K562 (cell line): ENCODE measurements around the gene HIF1AN. TPM values are rescaled to one million over a fixed set of nuclear protein-coding genes. Genes with fewer than 3 reads are reported as not detected.

Experiments
- ATAC-seq: fragments of 200-7000 bp; cut with Tn5 transposase; 3 replicates; pipeline ENCODE4 v1.9.1; 2020; ENCODE audit warnings: moderate library complexity
- BruUV-seq: library from RNA; stranded (reverse); fragments of 400-500 nt; replicated peaks from 2 replicates; lab custom pipeline; 2021; lab: Mats Ljungman, UMichigan
- CTCF ChIA-PET: fragments of 300-600 bp; formaldehyde crosslinking; extraction: SDS; loops from one replicate; lab custom pipeline; 2021; ENCODE audit warnings: low intra/inter-chr PET ratio; lab: Yijun Ruan, JAX
- POLR2A ChIA-PET: fragments of 300-600, 350-650 bp; sonication (Branson Sonifier 250); formaldehyde crosslinking; extraction: SDS; loops from one replicate; lab custom pipeline; 2021; ENCODE audit warnings: antibody characterized with exemption, inconsistent platforms; lab: Yijun Ruan, JAX
- DNase-seq, 4 experiments: peaks; one replicate each; pipeline versions ENCODE4 v3.0.0 to v3.0.0-alpha.2; 2011 to 2018; ENCODE audit warnings: low spot score in 3 of 4, mixed read lengths in 3 of 4; ENCODE audit errors: extremely low read depth in 1 of 4
- FAIRE-seq: peaks from 2 replicates; lab custom pipeline; 2011; peaks lifted over from hg19 to GRCh38; lab: Jason Lieb, UNC
- H2AFZ ChIP-seq: 2 replicates; pipeline ENCODE4 v1.6.0; 2011; ENCODE audit warnings: low read depth, low read length, control low read depth, inconsistent platforms
- H3K27ac ChIP-seq: fragments of 200-600 bp; 3 replicates; pipeline ENCODE4 v1.8.0; 2011; ENCODE audit warnings: low read depth, mild to moderate bottlenecking, control low read depth, inconsistent platforms, low read length, moderate library complexity, mixed read lengths; ENCODE audit errors: extremely low read depth
- H3K27me3 ChIP-seq, 2 experiments: fragments of 300-600 bp in 1 of 2; 2 replicates in 1 of 2; 3 replicates in 1 of 2; pipeline versions ENCODE4 v1.6.0 to v1.8.0; 2011; ENCODE audit warnings: inconsistent platforms in 2 of 2, low read length in 2 of 2, mild to moderate bottlenecking in 1 of 2, mixed read lengths in 1 of 2, moderate library complexity in 1 of 2; ENCODE audit not compliant: control insufficient read depth in 2 of 2, insufficient read depth in 2 of 2
- H3K36me3 ChIP-seq: fragments of 300-600 bp; 3 replicates; pipeline ENCODE4 v1.8.0; 2011; ENCODE audit warnings: mild to moderate bottlenecking, low read length, inconsistent platforms; ENCODE audit not compliant: control insufficient read depth, insufficient read depth
- H3K4me1 ChIP-seq, 2 experiments: fragments of 200-600 bp in 1 of 2; replicated peaks in 1 of 2; 2 replicates in 1 of 2; 3 replicates in 1 of 2; pipeline versions ENCODE4 v1.5.1 to v1.8.0; 2011; ENCODE audit warnings: inconsistent platforms in 2 of 2, low read length in 2 of 2, mild to moderate bottlenecking in 1 of 2, mixed read lengths in 1 of 2, moderate library complexity in 1 of 2; ENCODE audit not compliant: control insufficient read depth in 2 of 2, insufficient read depth in 2 of 2
- H3K4me2 ChIP-seq: 2 replicates; pipeline ENCODE4 v1.6.1; 2011; ENCODE audit warnings: low read length, control low read depth, inconsistent platforms, mixed read lengths; ENCODE audit not compliant: insufficient read depth
- H3K4me3 ChIP-seq: fragments of 200-600 bp; sonication (generic), shearing (Covaris generic); 2 replicates; pipeline ENCODE4 v1.5.1; 2016; ENCODE audit warnings: control low read depth, inconsistent platforms
- H3K79me2 ChIP-seq: fragments of 200-600 bp; 3 replicates; pipeline ENCODE4 v1.8.0; 2011; ENCODE audit warnings: low read length, inconsistent platforms; ENCODE audit not compliant: control insufficient read depth, insufficient read depth
- H3K9ac ChIP-seq, 2 experiments: 2 replicates each; pipeline versions ENCODE4 v1.6.0 to v1.6.1; 2011; ENCODE audit warnings: low read depth in 2 of 2, low read length in 2 of 2, control low read depth in 1 of 2, inconsistent platforms in 1 of 2, mild to moderate bottlenecking in 1 of 2, mixed read lengths in 1 of 2; ENCODE audit not compliant: insufficient read depth in 1 of 2
- H3K9me1 ChIP-seq: one replicate; pipeline ENCODE4 v1.6.0; 2011; ENCODE audit warnings: inconsistent platforms, mild to moderate bottlenecking, low read length, moderate library complexity; ENCODE audit not compliant: control insufficient read depth, insufficient read depth
- H3K9me3 ChIP-seq: replicated peaks from 2 replicates; pipeline ENCODE4 v1.5.1; 2011; ENCODE audit warnings: low read depth, low read length, inconsistent platforms; ENCODE audit not compliant: control insufficient read depth, insufficient read depth
- H4K20me1 ChIP-seq: replicated peaks from 2 replicates; pipeline ENCODE4 v1.6.1; 2011; ENCODE audit warnings: low read length, inconsistent platforms, mixed read lengths; ENCODE audit not compliant: control insufficient read depth, insufficient read depth
- CBX1 ChIP-seq: sonication (generic); IDR thresholded peaks from 2 replicates; pipeline ENCODE4 v1.6.1; 2016; ENCODE audit warnings: antibody characterized with exemption, low read depth, mild to moderate bottlenecking
- HDAC2 ChIP-seq: fragments of 450-650 bp; IDR thresholded peaks from 2 replicates; pipeline ENCODE4 v1.6.1; 2016; ENCODE audit warnings: mild to moderate bottlenecking
- NCOR1 ChIP-seq: fragments of 450-650 bp; IDR thresholded peaks from 2 replicates; pipeline ENCODE4 v1.6.1; 2016; ENCODE audit warnings: mild to moderate bottlenecking, moderate library complexity
- RAD21 ChIP-seq, 2 experiments: fragments of 250-450 bp in 1 of 2; fragments of 450-650 bp in 1 of 2; sonication (Bioruptor Pico) in 1 of 2; formaldehyde crosslinking in 1 of 2; IDR thresholded peaks in 1 of 2; conservative IDR thresholded peaks in 1 of 2; 2 replicates each; pipeline versions ENCODE4 v1.4.0 to v1.8.0; 2020 to 2022; ENCODE audit warnings: mild to moderate bottlenecking in 2 of 2, moderate library complexity in 1 of 2
- SUPT5H ChIP-seq: fragments of 450-650 bp; IDR thresholded peaks from 2 replicates; pipeline ENCODE4 v1.6.1; 2016
- ZNF184 ChIP-seq: sonication (generic); formaldehyde crosslinking; IDR thresholded peaks from 2 replicates; pipeline ENCODE4 v1.5.0; 2020; ENCODE audit warnings: missing genetic modification reagents
- WGBS: fragments of 100-300 bp; shearing (Covaris generic); methylation state at CpG from one replicate; pipeline ENCODE4 v1.1.6; 2016; ENCODE audit warnings: low coverage, mixed read lengths; ENCODE audit not compliant: insufficient coverage; ENCODE audit errors: missing lambda C conversion rate; 5-methylcytosine and 5-hydroxymethylcytosine counted together
- in situ Hi-C: fragments of 300-500 bp; cut with MboI; formaldehyde crosslinking; loops from 4 replicates; pipeline ENCODE4 v1.15.0; 2018; ENCODE audit warnings: inconsistent platforms, mixed read lengths
- intact Hi-C: fragments of 100-400 bp; cut with micrococcal nuclease; formaldehyde crosslinking; loops from 2 replicates; pipeline ENCODE4 v1.14.2; 2022
- polyA plus RNA-seq, 8 experiments: library from polyadenylated mRNA; depleted of rRNA in 4 of 8; stranded (reverse) in 5 of 8; unstranded in 3 of 8; fragments of >200 nt; fragmentation: Nextera tagmentation in 2 of 8; fragmentation: Illumina TruSeq in 1 of 8; extraction: Ambion mirVana in 2 of 8; extraction: Trizol in 1 of 8; gene quantifications; 2 replicates each; pipeline versions ENCODE4 v1.2.1 to v1.2.3, GENCODE V29; 2011 to 2014; ENCODE audit warnings: inconsistent platforms in 1 of 8, missing spikeins in 1 of 8
- total RNA-seq, 7 experiments: library from RNA; depleted of rRNA in 6 of 7; stranded (reverse); fragments of >200 nt in 6 of 7; fragmentation: Illumina TruSeq in 2 of 7; extraction: Trizol in 2 of 7; gene quantifications; 2 replicates each; pipeline versions ENCODE4 v1.2.1 to v1.2.3, GENCODE V29; 2011 to 2021; ENCODE audit warnings: low replicate concordance in 1 of 7
- TF ChIP-seq, protein P1 (sequence below): fragments of 450-650 bp; IDR thresholded peaks from 2 replicates; pipeline ENCODE4 v1.6.1; 2016; ENCODE audit warnings: low read depth, mild to moderate bottlenecking, moderate library complexity
- TF ChIP-seq, protein P2 (sequence below), 2 experiments: IDR thresholded peaks; 2 replicates each; pipeline ENCODE4 v1.6.1; 2011; ENCODE audit warnings: borderline replicate concordance in 1 of 2, control low read depth in 1 of 2, low read depth in 1 of 2, low read length in 1 of 2, mild to moderate bottlenecking in 1 of 2, mixed read lengths in 1 of 2, moderate library complexity in 1 of 2; ENCODE audit not compliant: insufficient read depth in 1 of 2, insufficient read length in 1 of 2, poor library complexity in 1 of 2, severe bottlenecking in 1 of 2; ENCODE audit errors: extremely low read depth in 1 of 2
- TF ChIP-seq, protein P3 (sequence below): fragments of 450-650 bp; IDR thresholded peaks from 2 replicates; pipeline ENCODE4 v1.6.1; 2018; ENCODE audit not compliant: partially characterized antibody
- TF ChIP-seq, protein P4 (sequence below): IDR thresholded peaks from 2 replicates; pipeline ENCODE4 v1.6.1; 2011; ENCODE audit warnings: borderline replicate concordance, low read depth, mild to moderate bottlenecking, moderate library complexity, low read length; ENCODE audit not compliant: insufficient read depth, poor library complexity, severe bottlenecking

The HIF1AN gene
- total and polyA plus RNA-seq, 9 of the 15 experiments (the other 6 are each of a cell fraction or from before 2014, with no cell fraction given), result 1.2 to 16.8 (median 6.9) TPM

DNA sequence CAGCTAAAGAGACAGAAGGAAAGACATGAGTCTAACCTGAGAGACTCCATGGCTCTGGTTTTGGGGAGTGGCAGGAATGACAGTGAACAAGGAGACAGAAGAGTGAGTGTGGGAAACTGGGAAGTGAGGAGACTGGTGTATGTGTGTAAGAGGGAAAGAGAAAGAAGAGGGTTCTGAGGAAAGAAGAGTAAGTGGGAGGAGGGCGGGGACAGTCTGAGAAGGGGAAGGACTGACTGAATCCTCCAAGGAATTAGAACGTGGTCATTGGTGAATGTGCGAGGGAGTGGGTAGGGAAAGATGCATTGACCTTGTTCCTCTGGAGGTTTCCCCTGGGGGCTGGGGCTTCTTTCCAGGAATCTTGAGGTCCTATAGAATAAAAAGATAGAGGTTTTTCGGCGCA lies 46.3 kb upstream of the HIF1AN start (continued):
- TF ChIP-seq, protein P1, sequence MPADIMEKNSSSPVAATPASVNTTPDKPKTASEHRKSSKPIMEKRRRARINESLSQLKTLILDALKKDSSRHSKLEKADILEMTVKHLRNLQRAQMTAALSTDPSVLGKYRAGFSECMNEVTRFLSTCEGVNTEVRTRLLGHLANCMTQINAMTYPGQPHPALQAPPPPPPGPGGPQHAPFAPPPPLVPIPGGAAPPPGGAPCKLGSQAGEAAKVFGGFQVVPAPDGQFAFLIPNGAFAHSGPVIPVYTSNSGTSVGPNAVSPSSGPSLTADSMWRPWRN, result no peak
- no peak for TF ChIP-seq HDAC2
- no peak for TF ChIP-seq SUPT5H
- no peak for TF ChIP-seq ZNF184
- TF ChIP-seq CBX1, result no peak
- no peak for TF ChIP-seq NCOR1

DNA sequence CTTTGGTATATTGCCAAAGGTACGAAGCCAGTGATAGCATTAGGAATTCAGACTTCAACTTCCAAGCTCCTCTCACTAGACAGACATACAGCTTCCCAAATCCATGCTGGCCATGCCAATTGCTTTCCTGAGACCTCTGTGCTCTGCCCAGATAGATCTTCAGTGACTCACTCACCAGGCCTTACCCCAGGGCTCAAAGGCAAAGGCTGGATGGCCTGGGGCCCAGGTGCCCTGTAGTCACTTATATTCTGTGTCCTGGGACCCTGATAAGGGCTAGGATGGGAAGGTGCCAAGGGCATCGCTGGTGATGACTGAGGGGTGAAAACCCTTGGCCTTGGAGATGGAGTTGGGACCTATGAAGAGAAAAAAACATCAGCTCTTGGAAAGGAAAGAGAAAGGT lies 45.2 kb upstream of the HIF1AN start:
- 42% methylated on average over 2 of the region's 2 CpGs for WGBS
- in situ Hi-C loops (no loop called here), intact Hi-C loops (no loop called here)
- no TSS peak for BruUV-seq
- Histone ChIP-seq H4K20me1 (0 out of 2 replicates have a peak, but pooled peaks cover 4% of the 10 kb centered on the region), H3K27ac (no peak overlapping the region), H3K9me3 (no peaks in the 10 kb centered on the region), H3K9ac (no peak overlapping the region), H2AFZ (no peak overlapping the region), H3K4me3 (no peak overlapping the region), H3K4me2 (no peak overlapping the region), H3K27me3 (no peaks in the 10 kb centered on the region), H3K79me2 (no peaks in the 10 kb centered on the region), H3K36me3 (no peaks in the 10 kb centered on the region; the same call in 2 of the 3 replicates), H3K4me1 (no peaks in the 10 kb centered on the region), H3K9me1 (no peaks in the 10 kb centered on the region)
- TF ChIP-seq, protein P2, sequence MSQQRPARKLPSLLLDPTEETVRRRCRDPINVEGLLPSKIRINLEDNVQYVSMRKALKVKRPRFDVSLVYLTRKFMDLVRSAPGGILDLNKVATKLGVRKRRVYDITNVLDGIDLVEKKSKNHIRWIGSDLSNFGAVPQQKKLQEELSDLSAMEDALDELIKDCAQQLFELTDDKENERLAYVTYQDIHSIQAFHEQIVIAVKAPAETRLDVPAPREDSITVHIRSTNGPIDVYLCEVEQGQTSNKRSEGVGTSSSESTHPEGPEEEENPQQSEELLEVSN (IDR thresholded peaks at IDR 0.05; ENCODE audit: borderline replicate concordance in 1 of 2, extremely low read depth in 1 of 2, insufficient read depth in 1 of 2, insufficient read length in 1 of 2, low read depth in 1 of 2, low read length in 1 of 2, poor library complexity in 1 of 2, severe bottlenecking in 1 of 2), result no peak
- TF ChIP-seq, protein P3, sequence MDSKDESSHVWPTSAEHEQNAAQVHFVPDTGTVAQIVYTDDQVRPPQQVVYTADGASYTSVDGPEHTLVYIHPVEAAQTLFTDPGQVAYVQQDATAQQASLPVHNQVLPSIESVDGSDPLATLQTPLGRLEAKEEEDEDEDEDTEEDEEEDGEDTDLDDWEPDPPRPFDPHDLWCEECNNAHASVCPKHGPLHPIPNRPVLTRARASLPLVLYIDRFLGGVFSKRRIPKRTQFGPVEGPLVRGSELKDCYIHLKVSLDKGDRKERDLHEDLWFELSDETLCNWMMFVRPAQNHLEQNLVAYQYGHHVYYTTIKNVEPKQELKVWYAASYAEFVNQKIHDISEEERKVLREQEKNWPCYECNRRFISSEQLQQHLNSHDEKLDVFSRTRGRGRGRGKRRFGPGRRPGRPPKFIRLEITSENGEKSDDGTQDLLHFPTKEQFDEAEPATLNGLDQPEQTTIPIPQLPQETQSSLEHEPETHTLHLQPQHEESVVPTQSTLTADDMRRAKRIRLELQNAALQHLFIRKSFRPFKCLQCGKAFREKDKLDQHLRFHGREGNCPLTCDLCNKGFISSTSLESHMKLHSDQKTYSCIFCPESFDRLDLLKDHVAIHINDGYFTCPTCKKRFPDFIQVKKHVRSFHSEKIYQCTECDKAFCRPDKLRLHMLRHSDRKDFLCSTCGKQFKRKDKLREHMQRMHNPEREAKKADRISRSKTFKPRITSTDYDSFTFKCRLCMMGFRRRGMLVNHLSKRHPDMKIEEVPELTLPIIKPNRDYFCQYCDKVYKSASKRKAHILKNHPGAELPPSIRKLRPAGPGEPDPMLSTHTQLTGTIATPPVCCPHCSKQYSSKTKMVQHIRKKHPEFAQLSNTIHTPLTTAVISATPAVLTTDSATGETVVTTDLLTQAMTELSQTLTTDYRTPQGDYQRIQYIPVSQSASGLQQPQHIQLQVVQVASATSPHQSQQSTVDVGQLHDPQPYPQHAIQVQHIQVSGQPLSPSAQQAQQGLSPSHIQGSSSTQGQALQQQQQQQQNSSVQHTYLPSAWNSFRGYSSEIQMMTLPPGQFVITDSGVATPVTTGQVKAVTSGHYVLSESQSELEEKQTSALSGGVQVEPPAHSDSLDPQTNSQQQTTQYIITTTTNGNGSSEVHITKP, result no peak
- TF ChIP-seq, protein P4, sequence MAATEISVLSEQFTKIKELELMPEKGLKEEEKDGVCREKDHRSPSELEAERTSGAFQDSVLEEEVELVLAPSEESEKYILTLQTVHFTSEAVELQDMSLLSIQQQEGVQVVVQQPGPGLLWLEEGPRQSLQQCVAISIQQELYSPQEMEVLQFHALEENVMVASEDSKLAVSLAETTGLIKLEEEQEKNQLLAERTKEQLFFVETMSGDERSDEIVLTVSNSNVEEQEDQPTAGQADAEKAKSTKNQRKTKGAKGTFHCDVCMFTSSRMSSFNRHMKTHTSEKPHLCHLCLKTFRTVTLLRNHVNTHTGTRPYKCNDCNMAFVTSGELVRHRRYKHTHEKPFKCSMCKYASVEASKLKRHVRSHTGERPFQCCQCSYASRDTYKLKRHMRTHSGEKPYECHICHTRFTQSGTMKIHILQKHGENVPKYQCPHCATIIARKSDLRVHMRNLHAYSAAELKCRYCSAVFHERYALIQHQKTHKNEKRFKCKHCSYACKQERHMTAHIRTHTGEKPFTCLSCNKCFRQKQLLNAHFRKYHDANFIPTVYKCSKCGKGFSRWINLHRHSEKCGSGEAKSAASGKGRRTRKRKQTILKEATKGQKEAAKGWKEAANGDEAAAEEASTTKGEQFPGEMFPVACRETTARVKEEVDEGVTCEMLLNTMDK, result no peak
- TF ChIP-seq RAD21 (CRISPR knock-in tag; conservative IDR thresholded peaks at IDR 0.05 in 1 of 2, IDR thresholded peaks at IDR 0.05 in 1 of 2), result no peak
- no peak for DNase-seq
- no peak for ATAC-seq
- FAIRE-seq, result no peak
- ChIA-PET POLR2A (interaction anchor here (1.0 kb wide), 1 partner anchor 15 kb away, joined by 3 read pairs; no protein-coding TSS in a partner anchor), CTCF (no interaction called here)
